Panc1 (cell line): ENCODE data around the gene PORCN.

Experiments used
- POLR2AphosphoS5 ChIP-seq: IDR thresholded peaks from 2 replicates; pipeline ENCODE4 v1.6.1; 2012; ENCODE audit warnings: mild to moderate bottlenecking, low read depth, low read length, moderate library complexity
- TF ChIP-seq, protein P1 (sequence below): fragments of 450-650 bp; IDR thresholded peaks from 2 replicates; pipeline ENCODE4 v1.5.1; 2017; ENCODE audit warnings: mild to moderate bottlenecking

GRCh38 chrX:48548871-48549270 is 40.1 kb downstream of the PORCN start:
- TF ChIP-seq, protein P1, sequence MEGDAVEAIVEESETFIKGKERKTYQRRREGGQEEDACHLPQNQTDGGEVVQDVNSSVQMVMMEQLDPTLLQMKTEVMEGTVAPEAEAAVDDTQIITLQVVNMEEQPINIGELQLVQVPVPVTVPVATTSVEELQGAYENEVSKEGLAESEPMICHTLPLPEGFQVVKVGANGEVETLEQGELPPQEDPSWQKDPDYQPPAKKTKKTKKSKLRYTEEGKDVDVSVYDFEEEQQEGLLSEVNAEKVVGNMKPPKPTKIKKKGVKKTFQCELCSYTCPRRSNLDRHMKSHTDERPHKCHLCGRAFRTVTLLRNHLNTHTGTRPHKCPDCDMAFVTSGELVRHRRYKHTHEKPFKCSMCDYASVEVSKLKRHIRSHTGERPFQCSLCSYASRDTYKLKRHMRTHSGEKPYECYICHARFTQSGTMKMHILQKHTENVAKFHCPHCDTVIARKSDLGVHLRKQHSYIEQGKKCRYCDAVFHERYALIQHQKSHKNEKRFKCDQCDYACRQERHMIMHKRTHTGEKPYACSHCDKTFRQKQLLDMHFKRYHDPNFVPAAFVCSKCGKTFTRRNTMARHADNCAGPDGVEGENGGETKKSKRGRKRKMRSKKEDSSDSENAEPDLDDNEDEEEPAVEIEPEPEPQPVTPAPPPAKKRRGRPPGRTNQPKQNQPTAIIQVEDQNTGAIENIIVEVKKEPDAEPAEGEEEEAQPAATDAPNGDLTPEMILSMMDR = no peak
- TF ChIP-seq POLR2AphosphoS5 = no peak
